GM10266 (cell line): ENCODE measurements around the gene SAYSD1.

Source experiments
- DNase-seq: peaks from one replicate; pipeline ENCODE4 v3.0.0; 2012; ENCODE audit errors: extremely low spot score
- TF ChIP-seq, protein P1 (sequence below): IDR thresholded peaks from 2 replicates; pipeline ENCODE4 v1.5.1; 2012; ENCODE audit warnings: mild to moderate bottlenecking, low read depth; ENCODE audit not compliant: control insufficient read depth, insufficient read depth; ENCODE audit errors: missing control alignments

The SAYSD1 gene

DNA sequence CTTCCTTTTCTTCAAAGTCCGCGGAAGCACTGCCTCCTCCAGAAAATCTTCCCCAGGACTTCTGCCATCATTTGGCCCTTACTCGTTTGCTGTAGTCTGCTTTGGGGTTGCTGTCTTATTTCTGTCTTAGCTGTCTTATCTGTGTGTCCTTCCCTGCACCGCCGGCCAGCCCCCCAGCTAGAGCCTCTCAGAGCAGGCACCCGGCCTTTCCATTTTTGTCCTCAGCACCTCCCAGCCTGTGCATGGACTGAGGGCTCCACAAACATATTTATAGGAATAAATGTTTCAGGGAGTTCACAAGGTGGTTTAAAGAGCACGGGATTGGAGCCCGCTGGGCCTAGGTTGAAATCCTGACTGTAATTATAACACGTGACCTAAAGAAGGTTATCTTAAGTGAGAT is 58.3 kb downstream of the SAYSD1 start:
- no peak for DNase-seq
- TF ChIP-seq, protein P1, sequence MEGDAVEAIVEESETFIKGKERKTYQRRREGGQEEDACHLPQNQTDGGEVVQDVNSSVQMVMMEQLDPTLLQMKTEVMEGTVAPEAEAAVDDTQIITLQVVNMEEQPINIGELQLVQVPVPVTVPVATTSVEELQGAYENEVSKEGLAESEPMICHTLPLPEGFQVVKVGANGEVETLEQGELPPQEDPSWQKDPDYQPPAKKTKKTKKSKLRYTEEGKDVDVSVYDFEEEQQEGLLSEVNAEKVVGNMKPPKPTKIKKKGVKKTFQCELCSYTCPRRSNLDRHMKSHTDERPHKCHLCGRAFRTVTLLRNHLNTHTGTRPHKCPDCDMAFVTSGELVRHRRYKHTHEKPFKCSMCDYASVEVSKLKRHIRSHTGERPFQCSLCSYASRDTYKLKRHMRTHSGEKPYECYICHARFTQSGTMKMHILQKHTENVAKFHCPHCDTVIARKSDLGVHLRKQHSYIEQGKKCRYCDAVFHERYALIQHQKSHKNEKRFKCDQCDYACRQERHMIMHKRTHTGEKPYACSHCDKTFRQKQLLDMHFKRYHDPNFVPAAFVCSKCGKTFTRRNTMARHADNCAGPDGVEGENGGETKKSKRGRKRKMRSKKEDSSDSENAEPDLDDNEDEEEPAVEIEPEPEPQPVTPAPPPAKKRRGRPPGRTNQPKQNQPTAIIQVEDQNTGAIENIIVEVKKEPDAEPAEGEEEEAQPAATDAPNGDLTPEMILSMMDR = no peak

DNA sequence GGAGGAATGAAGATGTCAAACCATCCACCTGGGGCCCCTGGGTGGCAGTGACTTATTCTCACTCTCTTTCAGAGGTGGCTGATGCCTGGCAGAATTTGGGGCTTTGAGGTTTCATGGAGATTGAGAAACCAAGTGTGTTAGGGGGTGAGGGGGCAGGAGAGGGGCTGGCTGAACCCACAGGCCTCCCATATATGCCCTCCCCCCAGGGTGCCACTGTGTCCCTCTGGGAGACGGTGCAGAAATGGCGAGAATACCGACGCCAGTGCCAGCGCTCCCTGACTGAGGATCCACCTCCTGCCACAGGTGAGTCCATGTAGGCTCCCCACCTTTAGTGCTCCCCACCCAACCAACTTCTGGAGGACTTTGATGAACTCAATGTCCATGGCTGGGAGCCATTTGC is 58.8 kb downstream of the SAYSD1 start:
- TF ChIP-seq, protein P1 = no peak
- no peak for DNase-seq

DNA sequence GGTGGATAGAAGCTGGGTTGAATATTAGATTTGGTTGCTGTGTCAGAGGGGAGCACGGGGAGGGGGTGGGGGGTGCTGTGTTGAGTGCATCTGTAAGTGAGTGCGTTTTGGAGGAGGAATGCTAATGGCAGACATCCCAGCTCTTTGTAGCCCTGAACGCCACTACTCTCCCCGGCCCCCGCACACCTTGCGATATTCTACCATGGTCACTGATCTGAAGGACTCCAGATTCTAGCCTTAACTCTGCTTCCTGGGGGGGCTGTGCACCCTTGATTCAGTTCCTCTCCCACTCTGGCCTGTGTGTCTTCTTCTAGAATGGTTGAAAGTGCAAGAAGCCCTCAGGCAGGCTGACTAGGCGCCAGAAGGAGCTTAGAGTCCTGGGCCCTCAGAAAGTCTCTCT is 59.3 kb downstream of the SAYSD1 start:
- TF ChIP-seq, protein P1 = no peak
- no peak for DNase-seq

DNA sequence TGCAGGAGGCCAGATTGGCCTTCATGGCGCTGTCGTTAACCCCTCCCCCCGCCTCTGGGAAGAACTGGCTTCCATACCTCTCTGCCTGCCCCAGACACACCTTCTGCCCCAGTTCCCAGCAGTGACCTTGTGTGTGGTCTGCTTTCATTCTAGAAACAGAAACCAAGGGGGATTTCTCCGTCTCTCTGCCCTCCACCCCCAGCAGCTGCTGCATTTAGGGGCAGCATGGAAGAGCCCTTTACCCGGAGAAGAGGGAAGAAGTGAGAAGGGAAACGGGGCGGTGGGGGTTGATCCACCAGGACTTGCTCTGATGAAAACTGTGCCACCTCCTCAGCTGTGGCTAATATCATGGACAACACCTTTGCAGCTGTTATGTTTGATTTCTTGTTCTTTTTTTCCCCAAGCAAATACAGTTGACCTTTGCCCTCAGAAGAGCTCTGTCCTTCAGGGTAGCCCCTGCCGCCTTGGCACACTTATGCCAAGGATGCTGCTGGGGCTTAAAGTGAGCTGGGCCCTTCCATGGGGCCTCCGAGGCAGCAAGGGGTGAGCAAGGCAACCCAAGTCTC is 60.3 kb downstream of the SAYSD1 start:
- TF ChIP-seq, protein P1 = no peak
- DNase-seq = no peak
